Vagina (tissue), 2 donors: ENCODE data around the gene ZNF827. TPM values are rescaled to one million over a fixed set of nuclear protein-coding genes. Genes with fewer than 3 reads are reported as not detected.

Experiments used
- DNase-seq, 2 donors: peaks; one replicate each; pipeline ENCODE4 v3.0.0-alpha.2; 2017; ENCODE audit errors: extremely low spot score in 2 of 2
- H3K27ac ChIP-seq: fragments of 200-600 bp; sonication (generic); one replicate; pipeline ENCODE4 v1.5.1; 2019
- H3K27me3 ChIP-seq: fragments of 200-600 bp; sonication (generic); one replicate; pipeline ENCODE4 v1.5.1; 2019
- H3K36me3 ChIP-seq, 2 donors: fragments of 200-600 bp; sonication (generic); one replicate each; pipeline ENCODE4 v1.5.1; 2017 to 2019
- H3K4me1 ChIP-seq: fragments of 200-600 bp; sonication (generic); one replicate; pipeline ENCODE4 v1.5.1; 2019
- H3K4me3 ChIP-seq, 2 donors: fragments of 200-600 bp; sonication (generic); 1 replicate in 1 of 2; 2 replicates in 1 of 2; pipeline ENCODE4 v1.5.1; 2016 to 2019
- H3K9me3 ChIP-seq: fragments of 200-600 bp; sonication (generic); one replicate; pipeline ENCODE4 v1.5.1; 2019
- CTCF ChIP-seq, 3 experiments: fragments of 450-650 bp in 2 of 3; fragments of 200-600 bp in 1 of 3; sonication (generic) in 1 of 3; IDR thresholded peaks; one replicate each; pipeline ENCODE4 v1.5.1; 2017 to 2019; ENCODE audit warnings: antibody characterized with exemption in 3 of 3, mild to moderate bottlenecking in 2 of 3, moderate library complexity in 2 of 3
- POLR2A ChIP-seq, 2 donors: fragments of 450-650 bp; IDR thresholded peaks; one replicate each; pipeline ENCODE4 v1.6.1; 2017; ENCODE audit warnings: antibody characterized with exemption in 2 of 2, mild to moderate bottlenecking in 2 of 2, moderate library complexity in 2 of 2
- POLR2AphosphoS5 ChIP-seq, 2 donors: sonication (generic); formaldehyde crosslinking; IDR thresholded peaks; one replicate each; pipeline ENCODE4 v1.9.0; 2017; ENCODE audit warnings: antibody characterized with exemption in 2 of 2, mild to moderate bottlenecking in 2 of 2, low read depth in 1 of 2; ENCODE audit not compliant: insufficient read depth in 1 of 2
- intact Hi-C: fragments of 100-400 bp; cut with DNase I; formaldehyde crosslinking; loops from one replicate; pipeline ENCODE4 v1.15.1; 2023
- total RNA-seq: library from RNA; depleted of rRNA; stranded (reverse); fragments of >200 nt; gene quantifications from one replicate; pipeline ENCODE4 v1.2.3, GENCODE V29; 2016

The ZNF827 gene
- total RNA-seq, 1 donor from 2014 or later, result 19.2 TPM

- no peak for TF ChIP-seq CTCF (IDR thresholded peaks at IDR 0.05)
- no peak for TF ChIP-seq POLR2A (IDR thresholded peaks at IDR 0.05)
- DNase-seq, result no peak
Observed at GRCh38 chr4:145899886-145900460, 38.6 kb downstream of the ZNF827 start.

DNA sequence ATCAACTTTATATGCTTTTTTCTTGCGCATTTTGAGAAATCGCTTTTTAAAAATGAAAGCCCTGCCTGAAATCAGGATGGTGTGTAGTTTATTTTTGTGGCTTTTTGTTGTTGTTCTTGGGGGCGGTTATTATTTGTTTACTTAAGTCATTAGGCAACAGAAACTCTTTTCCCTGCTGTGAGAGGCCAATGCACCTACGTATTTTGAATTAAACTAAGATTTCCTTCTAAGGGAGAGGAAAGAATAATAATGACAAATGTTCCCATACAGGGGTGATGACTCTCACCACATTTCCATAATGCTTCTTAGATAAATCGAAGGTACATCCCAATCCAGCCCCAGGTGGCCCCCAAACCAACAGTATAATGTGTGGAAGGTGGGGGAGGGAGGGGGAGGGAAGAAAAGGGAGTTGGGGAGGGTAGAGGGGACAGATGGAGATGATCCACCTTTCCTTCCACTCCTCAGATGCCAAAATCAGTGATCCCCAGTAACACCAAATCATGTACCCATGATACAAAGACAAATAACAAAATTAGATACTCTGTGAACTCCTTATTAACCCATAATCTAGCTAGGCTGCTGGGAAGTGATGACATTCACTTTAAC lies 39.6 kb downstream of the ZNF827 start:
- DNase-seq, result no peak
- Histone ChIP-seq H3K27me3 (no peaks in the 10 kb centered on the region), H3K4me1 (no peaks in the 10 kb centered on the region), H3K27ac (no peak overlapping the region), H3K9me3 (no peaks in the 10 kb centered on the region), H3K4me3 (no peak overlapping the region), H3K36me3 (peaks cover 0 to 5% of the 10 kb centered on the region in 2 donors)
- no peak for TF ChIP-seq POLR2AphosphoS5 (IDR thresholded peaks at IDR 0.05; ENCODE audit: insufficient read depth in 1 of 2, low read depth in 1 of 2)
- no peak for TF ChIP-seq CTCF (IDR thresholded peaks at IDR 0.05)
- TF ChIP-seq POLR2A (IDR thresholded peaks at IDR 0.05), result no peak
- intact Hi-C loops, result no loop called here

More at GRCh38 chr4:145899886-145900460, 38.6 kb downstream of the ZNF827 start:
- peaks cover 0 to 5% of the 10 kb centered on the region in 2 donors for H3K36me3 ChIP-seq
- H3K9me3 ChIP-seq, result no peaks in the 10 kb centered on the region
- H3K4me1 ChIP-seq, result no peaks in the 10 kb centered on the region
- intact Hi-C loops, result no loop called here
- no peak overlapping the region for H3K27ac ChIP-seq
- H3K27me3 ChIP-seq, result no peaks in the 10 kb centered on the region
- no peak overlapping the region for H3K4me3 ChIP-seq

DNA sequence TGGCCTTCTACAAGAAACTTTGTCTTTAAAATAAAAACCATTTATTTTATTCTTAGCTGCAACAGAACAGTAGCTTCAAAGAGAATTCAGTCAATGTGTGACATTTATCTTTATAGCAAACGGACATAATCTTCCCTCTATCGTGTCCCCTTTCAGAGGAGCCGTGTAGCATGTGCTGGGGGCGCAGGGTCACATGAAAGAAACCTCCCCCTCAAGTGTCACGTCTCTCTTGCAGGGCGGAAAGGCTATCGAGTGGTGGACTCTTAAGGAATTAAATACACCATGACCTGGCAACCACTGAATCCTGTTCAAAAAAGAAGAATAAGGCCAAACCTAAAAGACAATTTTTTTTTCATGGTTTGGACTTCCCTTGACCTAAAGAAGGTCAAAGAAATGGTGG lies 40.2 kb downstream of the ZNF827 start:
- Histone ChIP-seq H3K36me3 (peaks cover 0 to 5% of the 10 kb centered on the region in 2 donors), H3K27me3 (no peaks in the 10 kb centered on the region), H3K9me3 (no peaks in the 10 kb centered on the region), H3K27ac (no peak overlapping the region), H3K4me3 (no peak overlapping the region), H3K4me1 (no peaks in the 10 kb centered on the region)
- intact Hi-C loops, result no loop called here
- TF ChIP-seq POLR2AphosphoS5 (IDR thresholded peaks at IDR 0.05; ENCODE audit: insufficient read depth in 1 of 2, low read depth in 1 of 2) (no peak), CTCF (IDR thresholded peaks at IDR 0.05) (no peak), POLR2A (IDR thresholded peaks at IDR 0.05) (no peak)
- DNase-seq, result no peak

DNA sequence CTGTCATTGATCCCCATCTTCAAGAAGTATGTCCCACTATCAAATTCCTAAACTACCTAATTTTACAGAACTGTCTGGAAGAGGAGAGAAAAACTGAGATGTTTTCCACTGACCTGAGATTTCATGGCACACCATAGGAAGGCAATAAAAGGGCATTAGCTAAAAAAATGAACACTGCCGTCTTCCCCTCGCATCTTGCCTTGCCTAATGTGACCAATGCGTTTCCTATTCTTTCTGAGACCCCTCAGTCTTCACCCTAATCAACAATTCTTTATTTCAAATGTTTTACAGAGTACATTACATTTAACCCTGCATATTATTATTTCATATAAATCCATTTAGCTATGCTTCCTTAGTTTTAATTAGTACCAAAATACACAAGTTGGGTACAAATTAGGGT lies 43.6 kb downstream of the ZNF827 start:
- TF ChIP-seq POLR2AphosphoS5 (IDR thresholded peaks at IDR 0.05; ENCODE audit: insufficient read depth in 1 of 2, low read depth in 1 of 2), result no peak
- TF ChIP-seq POLR2A (IDR thresholded peaks at IDR 0.05), result no peak
- no peak for TF ChIP-seq CTCF (IDR thresholded peaks at IDR 0.05)

GRCh38 chr4:145891958-145892357 lies 46.7 kb downstream of the ZNF827 start:
- Histone ChIP-seq H3K4me3 (no peak overlapping the region), H3K27ac (no peak overlapping the region), H3K4me1 (peaks cover 9% of the 10 kb centered on the region), H3K9me3 (no peaks in the 10 kb centered on the region), H3K36me3 (no peaks in the 10 kb centered on the region), H3K27me3 (no peaks in the 10 kb centered on the region)
- TF ChIP-seq POLR2A (IDR thresholded peaks at IDR 0.05), result no peak
- TF ChIP-seq CTCF (IDR thresholded peaks at IDR 0.05), result no peak
- TF ChIP-seq POLR2AphosphoS5 (IDR thresholded peaks at IDR 0.05; ENCODE audit: insufficient read depth in 1 of 2, low read depth in 1 of 2), result no peak
- intact Hi-C loops, result no loop called here
- no peak for DNase-seq

More for the DNA sequence above, 43.6 kb downstream of the ZNF827 start:
- no peak for DNase-seq
- Histone ChIP-seq H3K9me3 (no peaks in the 10 kb centered on the region), H3K4me3 (no peak overlapping the region), H3K36me3 (no peaks in the 10 kb centered on the region), H3K4me1 (no peaks in the 10 kb centered on the region), H3K27me3 (no peaks in the 10 kb centered on the region), H3K27ac (no peak overlapping the region)
- intact Hi-C loops, result no loop called here
